HG03039 (cell line): Measurements from ENCODE around the gene AFAP1.
"Not testable (repeated sequence)": the region's sequence is repeated elsewhere in the genome, so short reads cannot be mapped to it uniquely, and the experiment has no call there.

Source experiments
- ATAC-seq: cut with Tn5 transposase; IDR thresholded peaks from one replicate; pipeline ENCODE4 v1.9.1; 2021; ENCODE audit warnings: mild to moderate bottlenecking, moderate library complexity; ENCODE audit not compliant: unreplicated experiment

AFAP1 gene

DNA sequence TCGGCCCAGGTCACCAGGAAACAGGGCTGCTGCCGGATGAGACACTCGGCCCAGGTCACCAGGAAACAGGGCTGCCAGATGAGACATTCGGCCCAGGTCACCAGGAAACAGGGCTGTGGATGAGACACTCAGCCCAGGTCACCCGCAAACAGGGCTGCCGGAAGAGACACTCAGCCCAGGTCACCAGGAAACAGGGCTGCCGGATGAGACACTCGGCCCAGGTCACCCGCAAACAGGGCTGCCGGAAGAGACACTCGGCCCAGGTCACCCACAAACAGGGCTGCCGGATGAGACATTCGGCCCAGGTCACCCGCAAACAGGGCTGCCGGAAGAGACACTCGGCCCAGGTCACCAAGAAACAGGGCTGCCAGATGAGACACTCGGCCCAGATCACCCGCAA is 21.5 kb downstream of the AFAP1 start:
- ATAC-seq = not testable (repeated sequence)

DNA sequence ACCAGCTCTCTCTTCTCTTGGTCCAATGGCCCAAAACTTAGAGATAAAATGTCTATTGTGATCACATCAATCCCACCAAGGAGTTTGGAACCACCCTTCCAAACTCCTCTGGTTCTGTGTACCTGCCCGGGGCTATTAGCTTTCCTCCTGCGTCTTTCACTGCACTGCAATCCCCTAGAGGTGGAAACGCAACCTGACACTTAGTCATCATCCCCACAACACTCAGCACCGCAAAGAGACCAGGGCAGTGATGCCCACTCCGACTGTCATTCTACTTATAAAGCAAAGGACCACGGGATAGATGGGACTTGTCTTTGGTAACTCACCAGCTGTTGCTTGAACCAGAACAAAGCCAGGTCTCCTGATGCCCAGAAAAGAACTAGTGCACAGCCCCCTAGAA is 22.0 kb downstream of the AFAP1 start:
- no peak for ATAC-seq

- ATAC-seq = no peak
Observed at GRCh38 chr4:7915875-7916242, 23.8 kb downstream of the AFAP1 start.

- ATAC-seq = no peak
Observed at GRCh38 chr4:7912826-7913225, 26.8 kb downstream of the AFAP1 start.

GRCh38 chr4:7910952-7911578 is 28.6 kb downstream of the AFAP1 start:
- no peak for ATAC-seq

- ATAC-seq = no peak
Observed at GRCh38 chr4:7910263-7910896, 29.3 kb downstream of the AFAP1 start.

- ATAC-seq = no peak
Observed at GRCh38 chr4:7909463-7910262, 30.0 kb downstream of the AFAP1 start.

DNA sequence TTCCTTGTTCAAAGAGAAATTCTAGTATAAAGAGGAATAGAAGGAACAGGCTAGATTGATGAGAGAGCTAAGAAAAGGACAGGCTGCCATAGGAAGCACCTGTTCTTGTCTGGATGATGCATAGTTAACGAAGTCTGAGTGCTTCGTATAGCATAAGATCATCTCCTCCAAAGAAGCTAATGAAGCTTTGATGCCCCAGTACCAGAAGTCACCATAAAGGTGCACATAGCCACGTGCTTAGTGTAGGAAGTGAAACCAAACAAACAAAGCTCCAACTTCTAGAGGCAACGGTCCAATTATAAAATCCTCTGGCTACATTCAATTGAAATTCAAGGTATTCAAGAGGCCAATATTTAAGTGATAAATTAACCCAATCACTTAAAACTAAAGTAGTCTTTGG is 31.0 kb downstream of the AFAP1 start:
- no peak for ATAC-seq

- ATAC-seq = no peak
Observed at GRCh38 chr4:7907142-7907541, 32.5 kb downstream of the AFAP1 start.

DNA sequence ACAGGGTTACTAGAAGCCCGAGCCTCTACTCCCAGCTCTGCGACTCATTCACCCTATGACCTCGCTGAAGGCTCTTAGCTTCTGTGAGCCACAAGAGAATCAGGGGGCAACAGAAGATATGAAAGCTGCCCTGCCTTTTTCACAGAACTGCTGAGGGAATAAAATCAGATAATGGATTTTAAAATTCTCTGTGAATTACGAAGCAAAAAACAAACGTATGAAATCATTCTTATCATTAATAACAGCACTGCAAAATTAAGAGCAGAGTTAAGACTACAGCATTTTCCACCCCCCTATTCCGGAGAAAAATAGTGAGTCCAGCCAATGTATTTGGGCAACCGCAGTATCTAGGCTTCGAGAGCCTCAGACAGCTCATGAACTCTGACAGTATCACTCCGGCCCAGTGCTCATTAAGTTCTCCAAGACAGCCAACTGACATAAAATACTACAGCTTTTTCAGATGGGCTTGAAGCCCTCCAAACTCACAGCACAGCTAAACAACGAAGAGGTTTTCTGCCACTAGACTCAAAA is 33.4 kb downstream of the AFAP1 start:
- ATAC-seq = no peak

DNA sequence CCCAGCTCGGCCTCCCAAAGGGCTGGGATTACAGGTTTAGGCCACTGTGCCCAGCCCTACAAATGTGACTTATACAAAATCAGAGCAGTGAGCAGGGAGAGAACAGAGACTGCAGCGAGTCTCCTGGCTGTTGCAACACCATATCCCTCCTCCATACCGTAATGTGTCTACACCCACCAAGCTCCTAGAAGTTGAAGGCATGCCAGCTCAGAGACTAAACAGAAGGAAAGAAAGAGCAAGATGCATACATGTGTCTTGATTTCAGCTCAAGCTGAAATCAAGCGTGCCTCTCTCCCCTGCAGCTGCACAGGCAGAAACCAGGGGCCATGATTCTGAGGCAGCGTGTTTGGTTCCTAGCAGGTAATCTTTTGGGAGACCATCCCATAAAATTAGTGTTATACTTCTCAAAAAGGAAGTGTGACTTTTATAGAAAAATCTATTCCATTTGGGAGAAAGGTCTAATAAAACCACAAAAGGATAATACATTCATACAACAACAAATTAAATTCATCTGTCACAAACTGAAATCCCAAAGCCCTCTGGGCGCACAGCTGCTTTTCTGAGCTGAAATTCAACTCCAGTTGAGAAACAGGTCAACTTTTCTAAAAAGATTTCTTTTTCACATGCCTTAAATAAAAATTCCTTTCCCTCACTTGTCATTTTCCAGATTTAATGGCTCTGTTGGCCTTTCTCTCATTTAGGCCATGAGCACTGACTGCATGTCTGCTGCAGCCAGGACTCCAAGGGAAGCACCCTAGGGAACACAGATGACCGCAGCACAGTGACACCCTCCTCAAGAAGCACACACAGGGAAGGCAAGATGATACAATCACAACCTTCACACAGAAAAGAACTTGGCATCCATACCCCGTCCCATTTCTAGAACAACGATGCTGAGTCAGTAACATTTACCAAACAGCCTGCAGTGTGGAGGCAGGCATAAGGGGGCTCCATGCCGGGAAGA is 34.4 kb downstream of the AFAP1 start:
- no peak for ATAC-seq

GRCh38 chr4:7903791-7904516 is 35.7 kb downstream of the AFAP1 start:
- ATAC-seq = no peak

DNA sequence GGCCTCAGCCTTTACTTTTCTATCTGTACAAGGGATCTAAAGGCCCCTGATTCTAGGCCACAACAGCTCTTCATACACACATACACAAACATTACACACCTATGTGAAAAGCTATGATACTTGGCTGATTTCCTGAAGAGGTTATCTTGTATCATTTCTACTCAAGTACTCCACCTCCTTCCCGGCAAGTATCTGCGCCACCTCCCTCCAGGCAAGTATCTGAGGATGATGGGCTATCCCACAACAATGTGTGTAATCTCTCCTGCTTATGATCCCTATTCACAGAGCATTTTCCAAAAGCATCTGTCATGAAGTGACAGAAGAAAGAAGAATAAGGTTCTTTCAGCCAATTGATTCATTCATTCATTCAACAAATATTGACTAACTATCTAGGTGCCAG is 36.8 kb downstream of the AFAP1 start:
- no peak for ATAC-seq

DNA sequence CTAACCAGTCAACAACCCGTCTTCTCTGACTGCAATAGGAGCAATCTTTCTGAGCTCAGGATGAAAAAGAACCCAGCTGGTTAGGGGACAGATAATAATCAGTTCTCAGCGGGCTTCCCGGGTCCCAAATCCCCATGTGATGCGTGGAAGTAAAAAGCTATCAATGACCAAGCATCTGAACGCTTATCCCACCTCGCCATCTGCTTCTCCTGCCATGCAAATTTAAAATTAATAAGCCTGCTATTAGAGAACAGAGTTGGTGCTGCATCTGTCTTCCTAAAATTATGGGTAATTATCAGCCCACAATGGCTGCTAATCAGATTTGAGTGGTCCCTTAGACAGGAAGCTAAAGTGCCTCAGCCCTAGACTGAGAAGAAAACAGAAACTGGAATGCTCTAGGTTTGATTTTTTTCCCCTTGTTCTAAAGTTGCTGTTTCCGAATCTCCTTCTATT is 37.5 kb downstream of the AFAP1 start:
- ATAC-seq = no peak

GRCh38 chr4:7901311-7901885 is 38.3 kb downstream of the AFAP1 start:
- ATAC-seq = no peak

GRCh38 chr4:7900334-7900909 is 39.2 kb downstream of the AFAP1 start:
- no peak for ATAC-seq

GRCh38 chr4:7899184-7899869 is 40.3 kb downstream of the AFAP1 start:
- no peak for ATAC-seq

DNA sequence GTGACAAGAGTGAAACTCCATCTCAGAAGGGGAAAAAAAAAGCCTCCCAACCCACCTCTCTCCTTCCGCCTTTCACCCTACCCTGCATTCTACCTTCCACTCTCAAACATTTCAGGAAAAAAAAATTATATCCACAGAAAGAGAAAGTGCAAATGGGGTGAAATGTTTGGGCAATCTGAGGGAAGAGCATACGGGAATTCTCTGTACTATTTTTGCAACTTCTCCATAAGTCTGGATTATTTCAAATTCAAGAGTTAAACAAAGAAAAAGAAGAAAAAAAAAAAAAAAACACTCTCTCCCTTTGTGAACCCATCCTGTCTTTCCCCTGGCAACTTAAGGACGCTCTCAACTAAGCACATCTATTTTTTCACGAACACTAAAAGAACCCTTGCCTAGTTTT is 41.3 kb downstream of the AFAP1 start:
- ATAC-seq = no peak

GRCh38 chr4:7897811-7898210 is 41.9 kb downstream of the AFAP1 start:
- no peak for ATAC-seq
